HCT116 (cell line): ENCODE data around the gene IFI30.

Experiments used
- CBX3 ChIP-seq: IDR thresholded peaks from 2 replicates; pipeline ENCODE4 v1.6.1; 2012; ENCODE audit warnings: low read depth
- EGR1 ChIP-seq: IDR thresholded peaks from 2 replicates; pipeline ENCODE4 v1.6.1; 2012; ENCODE audit warnings: low read depth
- ELF1 ChIP-seq: IDR thresholded peaks from 2 replicates; pipeline ENCODE4 v1.6.1; 2012; ENCODE audit warnings: low read depth, borderline replicate concordance
- EZH2phosphoT487 ChIP-seq: fragments of 200-600 bp; IDR thresholded peaks from 2 replicates; pipeline ENCODE4 v1.6.1; 2018; ENCODE audit warnings: antibody characterized with exemption, borderline replicate concordance
- FOSL1 ChIP-seq: IDR thresholded peaks from 2 replicates; pipeline ENCODE4 v1.6.1; 2012; ENCODE audit warnings: low read depth
- POLR2A ChIP-seq: IDR thresholded peaks from 2 replicates; pipeline ENCODE4 v1.7.0; 2011; ENCODE audit warnings: borderline replicate concordance; ENCODE audit not compliant: insufficient read depth, insufficient read length; ENCODE audit errors: extremely low read depth
- POLR2AphosphoS5 ChIP-seq: IDR thresholded peaks from 2 replicates; pipeline ENCODE4 v1.6.1; 2011; ENCODE audit warnings: mild to moderate bottlenecking, low read depth, low read length, moderate library complexity
- SIN3A ChIP-seq: IDR thresholded peaks from 2 replicates; pipeline ENCODE4 v1.6.1; 2012; ENCODE audit warnings: low read depth
- ZFX ChIP-seq: fragments of 450-650 bp; IDR thresholded peaks from 2 replicates; pipeline ENCODE4 v1.6.1; 2017
- ZNF274 ChIP-seq: fragments of 200-500 bp; sonication (Bioruptor generic); IDR thresholded peaks from 2 replicates; pipeline ENCODE4 v1.6.1; 2014; ENCODE audit warnings: mild to moderate bottlenecking, low read depth, low read length, inconsistent platforms
- TF ChIP-seq, protein P1 (sequence below), 3 experiments: fragments of 200-600 bp in 1 of 3; sonication (generic) in 1 of 3; IDR thresholded peaks in 2 of 3; conservative IDR thresholded peaks in 1 of 3; 2 replicates each; pipeline ENCODE4 v1.5.1; 2012 to 2017; ENCODE audit warnings: low read depth in 2 of 3, low read length in 2 of 3, antibody characterized with exemption in 1 of 3, borderline replicate concordance in 1 of 3, control low read depth in 1 of 3, mild to moderate bottlenecking in 1 of 3, mixed read lengths in 1 of 3, mixed run types in 1 of 3, moderate library complexity in 1 of 3; ENCODE audit not compliant: insufficient read depth in 1 of 3
- TF ChIP-seq, protein P2 (sequence below): IDR thresholded peaks from 2 replicates; pipeline ENCODE4 v1.6.1; 2011; ENCODE audit warnings: mild to moderate bottlenecking, low read length, moderate library complexity; ENCODE audit not compliant: insufficient replicate concordance; ENCODE audit errors: extremely low read depth
- TF ChIP-seq, protein P3 (sequence below): IDR thresholded peaks from 2 replicates; pipeline ENCODE4 v1.6.1; 2012

DNA sequence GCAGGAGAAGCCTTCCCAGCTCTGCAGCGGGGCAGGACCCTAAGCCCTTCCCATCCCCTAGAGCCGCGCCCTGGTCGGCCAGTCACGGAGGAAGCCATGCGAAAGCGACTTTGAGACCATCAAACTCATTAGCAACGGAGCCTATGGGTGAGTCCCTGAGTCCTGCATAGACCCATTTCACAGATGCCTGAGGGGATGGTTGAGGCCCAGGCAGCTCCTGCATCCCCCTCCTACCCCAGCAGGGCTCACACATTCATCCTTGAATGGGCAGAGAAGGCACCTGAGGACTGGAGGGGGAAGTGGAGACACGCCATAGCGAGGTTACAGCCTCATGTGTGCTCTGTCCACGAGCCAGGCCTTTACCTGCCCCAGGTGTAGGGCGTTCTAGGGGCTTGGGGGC is 44.8 kb upstream of the IFI30 start:
- TF ChIP-seq, protein P1, sequence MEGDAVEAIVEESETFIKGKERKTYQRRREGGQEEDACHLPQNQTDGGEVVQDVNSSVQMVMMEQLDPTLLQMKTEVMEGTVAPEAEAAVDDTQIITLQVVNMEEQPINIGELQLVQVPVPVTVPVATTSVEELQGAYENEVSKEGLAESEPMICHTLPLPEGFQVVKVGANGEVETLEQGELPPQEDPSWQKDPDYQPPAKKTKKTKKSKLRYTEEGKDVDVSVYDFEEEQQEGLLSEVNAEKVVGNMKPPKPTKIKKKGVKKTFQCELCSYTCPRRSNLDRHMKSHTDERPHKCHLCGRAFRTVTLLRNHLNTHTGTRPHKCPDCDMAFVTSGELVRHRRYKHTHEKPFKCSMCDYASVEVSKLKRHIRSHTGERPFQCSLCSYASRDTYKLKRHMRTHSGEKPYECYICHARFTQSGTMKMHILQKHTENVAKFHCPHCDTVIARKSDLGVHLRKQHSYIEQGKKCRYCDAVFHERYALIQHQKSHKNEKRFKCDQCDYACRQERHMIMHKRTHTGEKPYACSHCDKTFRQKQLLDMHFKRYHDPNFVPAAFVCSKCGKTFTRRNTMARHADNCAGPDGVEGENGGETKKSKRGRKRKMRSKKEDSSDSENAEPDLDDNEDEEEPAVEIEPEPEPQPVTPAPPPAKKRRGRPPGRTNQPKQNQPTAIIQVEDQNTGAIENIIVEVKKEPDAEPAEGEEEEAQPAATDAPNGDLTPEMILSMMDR (IDR thresholded peaks at IDR 0.05 in 2 of 3, conservative IDR thresholded peaks at IDR 0.05 in 1 of 3; ENCODE audit: borderline replicate concordance in 1 of 3, insufficient read depth in 1 of 3, low read depth in 2 of 3, low read length in 2 of 3) = no peak
- TF ChIP-seq EGR1 (no peak), FOSL1 (no peak), POLR2A (no peak), EZH2phosphoT487 (no peak), ELF1 (no peak), SIN3A (no peak), ZFX (no peak), POLR2AphosphoS5 (no peak), CBX3 (no peak), ZNF274 (no peak)
- TF ChIP-seq, protein P2, sequence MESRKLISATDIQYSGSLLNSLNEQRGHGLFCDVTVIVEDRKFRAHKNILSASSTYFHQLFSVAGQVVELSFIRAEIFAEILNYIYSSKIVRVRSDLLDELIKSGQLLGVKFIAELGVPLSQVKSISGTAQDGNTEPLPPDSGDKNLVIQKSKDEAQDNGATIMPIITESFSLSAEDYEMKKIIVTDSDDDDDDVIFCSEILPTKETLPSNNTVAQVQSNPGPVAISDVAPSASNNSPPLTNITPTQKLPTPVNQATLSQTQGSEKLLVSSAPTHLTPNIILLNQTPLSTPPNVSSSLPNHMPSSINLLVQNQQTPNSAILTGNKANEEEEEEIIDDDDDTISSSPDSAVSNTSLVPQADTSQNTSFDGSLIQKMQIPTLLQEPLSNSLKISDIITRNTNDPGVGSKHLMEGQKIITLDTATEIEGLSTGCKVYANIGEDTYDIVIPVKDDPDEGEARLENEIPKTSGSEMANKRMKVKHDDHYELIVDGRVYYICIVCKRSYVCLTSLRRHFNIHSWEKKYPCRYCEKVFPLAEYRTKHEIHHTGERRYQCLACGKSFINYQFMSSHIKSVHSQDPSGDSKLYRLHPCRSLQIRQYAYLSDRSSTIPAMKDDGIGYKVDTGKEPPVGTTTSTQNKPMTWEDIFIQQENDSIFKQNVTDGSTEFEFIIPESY = no peak
- TF ChIP-seq, protein P3, sequence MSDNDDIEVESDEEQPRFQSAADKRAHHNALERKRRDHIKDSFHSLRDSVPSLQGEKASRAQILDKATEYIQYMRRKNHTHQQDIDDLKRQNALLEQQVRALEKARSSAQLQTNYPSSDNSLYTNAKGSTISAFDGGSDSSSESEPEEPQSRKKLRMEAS = no peak
